ENCODE measurements around the gene PPARD.
"Not testable (repeated sequence)": the region's sequence is repeated elsewhere in the genome, so short reads cannot be mapped to it uniquely, and the experiment has no call there.

Gene PPARD

GRCh38 chr6:35389386-35389785 is 47.0 kb downstream of the PPARD start:
- H3K4me3 Mint-ChIP-seq, H3K9me3 Mint-ChIP-seq, H3K27ac Mint-ChIP-seq, H3K27me3 Mint-ChIP-seq, DNase-seq: not testable (repeated sequence)
- H3K4me1 Mint-ChIP-seq = peaks cover 46% of the 10 kb centered on the region
- CTCF ChIA-PET = interaction anchor here (1.6 kb wide), 1 partner anchor 26 kb away, joined by 4 read pairs; no protein-coding TSS in a partner anchor
- H3K36me3 Mint-ChIP-seq = peaks cover 13% of the 10 kb centered on the region

DNA sequence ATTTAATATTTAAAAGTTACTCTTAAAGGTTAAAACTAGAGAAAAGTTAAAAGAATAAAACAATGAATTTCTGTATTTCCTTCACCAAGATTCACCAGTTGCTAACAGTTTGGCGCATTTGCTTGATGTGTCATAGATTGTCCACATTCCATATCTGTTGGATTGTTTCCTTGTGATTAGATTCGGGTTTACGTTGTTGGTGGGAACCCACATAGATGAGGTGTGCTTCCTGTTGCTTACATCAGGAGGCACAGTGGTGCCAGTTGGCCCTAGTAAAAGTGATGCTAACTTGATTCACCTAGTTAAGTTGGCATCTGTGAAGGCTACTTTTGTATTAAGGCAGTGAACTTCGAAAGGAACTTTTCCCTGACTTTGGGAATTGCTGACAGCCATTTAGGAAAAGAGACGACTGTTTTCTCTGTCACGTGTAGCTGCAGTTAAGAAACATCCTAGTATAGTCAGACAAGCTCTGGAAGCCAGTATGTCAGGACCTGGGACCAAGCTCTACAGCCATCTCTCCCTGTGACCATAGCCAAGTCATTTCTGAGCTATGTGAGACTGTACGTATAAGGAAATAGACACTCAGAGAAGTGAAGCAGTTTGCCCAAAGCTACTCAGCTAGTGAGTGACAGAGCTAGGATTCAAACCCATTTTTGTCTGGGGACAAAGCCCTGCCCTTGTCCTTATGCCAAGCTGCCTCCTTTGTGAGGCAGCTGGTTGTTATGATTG is 49.0 kb downstream of the PPARD start:
- Mint-ChIP-seq H3K4me1 (peaks cover 48% of the 10 kb centered on the region), H3K9me3 (no peaks in the 10 kb centered on the region), H3K27ac (no peak overlapping the region), H3K4me3 (no peak overlapping the region), H3K27me3 (no peaks in the 10 kb centered on the region), H3K36me3 (peaks cover 8% of the 10 kb centered on the region)
- CTCF ChIA-PET = interaction anchor here (0.8 to 0.9 kb wide), 2 partner anchors 30 to 58 kb away, joined by 3 to 6 read pairs; no protein-coding TSS in a partner anchor
- DNase-seq = no peak

DNA sequence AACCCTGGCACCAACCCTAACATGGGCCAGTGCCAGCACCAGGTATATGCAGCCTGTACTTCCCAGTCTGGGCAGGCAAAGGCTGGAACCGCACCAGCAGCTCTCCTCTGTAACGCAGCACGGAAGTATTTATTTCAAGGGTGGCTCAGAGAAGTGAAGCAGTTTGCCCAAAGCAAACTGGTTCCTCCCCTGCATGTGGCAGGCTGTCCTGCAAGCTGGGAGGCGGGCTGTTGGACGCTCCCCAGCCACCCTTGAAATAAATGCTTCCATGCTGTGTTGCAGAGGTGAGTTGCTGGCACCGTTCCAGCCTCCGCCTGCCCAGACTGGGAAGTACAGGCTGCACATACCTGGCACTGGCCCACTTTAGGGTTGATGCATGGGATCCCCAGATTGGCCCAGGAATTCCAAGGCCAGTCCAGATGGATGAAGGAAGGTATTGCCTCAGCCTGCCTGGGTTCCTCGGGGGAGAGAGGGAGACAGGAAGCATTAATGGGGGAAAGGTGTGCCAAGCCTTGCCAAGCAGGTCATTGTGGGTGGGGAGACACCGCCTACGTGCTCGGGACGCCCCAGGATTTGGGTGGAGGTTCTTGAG is 49.8 kb downstream of the PPARD start:
- no peak overlapping the region for H3K4me3 Mint-ChIP-seq
- no peak for DNase-seq
- H3K9me3 Mint-ChIP-seq = no peaks in the 10 kb centered on the region
- peaks cover 7% of the 10 kb centered on the region for H3K36me3 Mint-ChIP-seq
- no peak overlapping the region for H3K27ac Mint-ChIP-seq
- peaks cover 47% of the 10 kb centered on the region for H3K4me1 Mint-ChIP-seq
- H3K27me3 Mint-ChIP-seq = no peaks in the 10 kb centered on the region
- CTCF ChIA-PET = interaction anchor here (0.8 to 1.2 kb wide), 3 partner anchors 28 to 57 kb away, joined by 3 to 6 read pairs (median 3); no protein-coding TSS in a partner anchor

GRCh38 chr6:35392773-35393672 is 50.7 kb downstream of the PPARD start:
- DNase-seq = no peak
- peak overlapping the region; percentile 89 for H3K27ac Mint-ChIP-seq

GRCh38 chr6:35396991-35397390 is 54.6 kb downstream of the PPARD start:
- CTCF ChIA-PET = no interaction called here
- Mint-ChIP-seq H3K4me1 (peaks cover 31% of the 10 kb centered on the region), H3K36me3 (peaks cover 6% of the 10 kb centered on the region), H3K9me3 (no peaks in the 10 kb centered on the region), H3K27ac (no peak overlapping the region), H3K27me3 (no peaks in the 10 kb centered on the region), H3K4me3 (no peak overlapping the region)
- no peak for DNase-seq

More at GRCh38 chr6:35392773-35393672, 50.7 kb downstream of the PPARD start:
- peaks cover 9% of the 10 kb centered on the region for H3K36me3 Mint-ChIP-seq
- CTCF ChIA-PET = interaction anchor here (1.0 to 1.2 kb wide), 3 partner anchors 11 to 56 kb away, joined by 3 to 4 read pairs (median 3); no protein-coding TSS in a partner anchor
- H3K4me3 Mint-ChIP-seq = no peak overlapping the region
- peaks cover 45% of the 10 kb centered on the region for H3K4me1 Mint-ChIP-seq
- H3K27me3 Mint-ChIP-seq = no peaks in the 10 kb centered on the region
- no peaks in the 10 kb centered on the region for H3K9me3 Mint-ChIP-seq

- H3K9me3 Mint-ChIP-seq = no peaks in the 10 kb centered on the region
- H3K36me3 Mint-ChIP-seq = peaks cover 4% of the 10 kb centered on the region
- H3K27ac Mint-ChIP-seq = no peak overlapping the region
- H3K27me3 Mint-ChIP-seq = no peaks in the 10 kb centered on the region
- no peak overlapping the region for H3K4me3 Mint-ChIP-seq
- peaks cover 25% of the 10 kb centered on the region for H3K4me1 Mint-ChIP-seq
- CTCF ChIA-PET = no interaction called here
- no peak for DNase-seq
Observed at GRCh38 chr6:35397806-35398418, 55.6 kb downstream of the PPARD start.

DNA sequence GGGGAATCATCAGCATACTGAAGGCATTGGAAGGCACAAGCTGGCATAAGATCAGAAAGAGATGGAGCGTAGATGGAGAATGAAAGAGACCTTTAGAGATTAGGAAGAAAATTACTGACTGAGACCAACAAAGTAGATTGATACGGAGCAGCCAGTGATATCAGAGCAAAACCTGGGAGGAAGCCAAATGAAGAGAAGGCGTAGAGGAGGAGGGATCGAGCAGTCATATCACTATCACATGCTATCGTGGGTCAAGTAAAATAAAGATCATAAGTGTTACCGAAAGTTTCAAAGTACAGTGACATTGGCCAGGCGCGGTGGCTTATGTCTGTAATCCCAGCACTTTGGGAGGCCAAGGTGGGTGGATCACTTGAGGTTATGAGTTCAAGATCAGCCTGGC is 56.2 kb downstream of the PPARD start:
- Mint-ChIP-seq H3K27ac (no peak overlapping the region), H3K4me1 (peaks cover 20% of the 10 kb centered on the region), H3K27me3 (no peaks in the 10 kb centered on the region), H3K36me3 (peaks cover 4% of the 10 kb centered on the region), H3K4me3 (no peak overlapping the region), H3K9me3 (no peaks in the 10 kb centered on the region)
- CTCF ChIA-PET = no interaction called here
- DNase-seq = peak; percentile 8

DNA sequence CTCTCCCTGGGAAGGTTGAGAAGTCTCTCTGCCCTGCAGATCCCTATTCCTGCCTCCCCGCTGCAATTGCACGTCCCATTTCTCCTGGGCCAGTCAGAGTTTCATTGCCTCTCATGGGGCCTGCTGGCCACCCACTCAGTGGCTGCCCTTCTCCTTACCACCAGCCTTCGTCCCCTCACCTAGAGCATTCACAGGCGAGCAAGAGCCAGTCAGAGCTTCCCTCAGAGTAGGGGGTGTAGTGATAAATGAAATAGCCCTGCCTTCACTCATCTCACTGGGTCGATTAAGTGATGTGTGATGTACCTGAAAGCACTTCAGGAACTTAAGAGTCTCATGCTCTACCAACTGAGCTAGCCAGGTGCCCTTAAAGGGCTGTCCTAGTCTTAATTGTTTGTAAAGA is 57.8 kb downstream of the PPARD start:
- CTCF ChIA-PET = no interaction called here
- no peaks in the 10 kb centered on the region for H3K27me3 Mint-ChIP-seq
- H3K27ac Mint-ChIP-seq = no peak overlapping the region

DNA sequence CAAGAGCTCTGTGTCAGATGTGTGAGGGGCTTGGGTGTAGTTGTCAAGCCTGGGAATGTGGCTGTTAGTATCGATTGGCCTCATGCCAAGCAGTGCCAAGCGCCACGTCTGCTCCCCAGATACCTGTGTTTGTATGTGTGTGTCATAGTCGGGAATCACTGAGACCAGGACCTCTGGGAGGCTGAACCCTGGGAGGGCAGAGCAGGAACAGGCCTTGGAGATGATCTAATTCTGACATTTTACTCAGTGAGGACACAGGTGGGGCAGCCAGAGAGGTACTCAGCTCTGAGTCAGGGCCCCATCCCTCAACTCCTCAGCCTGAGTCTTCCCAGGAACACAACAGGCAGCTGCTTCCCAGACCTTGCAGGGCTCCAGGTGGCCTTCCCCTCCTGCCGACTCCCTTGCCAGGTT is 58.5 kb downstream of the PPARD start:
- peak; percentile 14 for DNase-seq
- no peak overlapping the region for H3K27ac Mint-ChIP-seq
- CTCF ChIA-PET = no interaction called here
- no peaks in the 10 kb centered on the region for H3K27me3 Mint-ChIP-seq
- peaks cover 5% of the 10 kb centered on the region for H3K4me1 Mint-ChIP-seq
- no peaks in the 10 kb centered on the region for H3K9me3 Mint-ChIP-seq
- no peak overlapping the region for H3K4me3 Mint-ChIP-seq
- peaks cover 4% of the 10 kb centered on the region for H3K36me3 Mint-ChIP-seq

More for the DNA sequence above, 57.8 kb downstream of the PPARD start:
- peaks cover 5% of the 10 kb centered on the region for H3K4me1 Mint-ChIP-seq
- H3K36me3 Mint-ChIP-seq = peaks cover 4% of the 10 kb centered on the region
- DNase-seq = no peak
- H3K9me3 Mint-ChIP-seq = no peaks in the 10 kb centered on the region
- no peak overlapping the region for H3K4me3 Mint-ChIP-seq

GRCh38 chr6:35401514-35401913 is 59.2 kb downstream of the PPARD start:
- H3K36me3 Mint-ChIP-seq = peaks cover 4% of the 10 kb centered on the region
- H3K27me3 Mint-ChIP-seq = no peaks in the 10 kb centered on the region
- H3K9me3 Mint-ChIP-seq = no peaks in the 10 kb centered on the region
- H3K4me1 Mint-ChIP-seq = peaks cover 6% of the 10 kb centered on the region
- peak overlapping the region; percentile 12 for H3K27ac Mint-ChIP-seq
- CTCF ChIA-PET = no interaction called here
- no peak overlapping the region for H3K4me3 Mint-ChIP-seq
- DNase-seq = no peak

- no peaks in the 10 kb centered on the region for H3K27me3 Mint-ChIP-seq
- peaks cover 4% of the 10 kb centered on the region for H3K36me3 Mint-ChIP-seq
- H3K9me3 Mint-ChIP-seq = no peaks in the 10 kb centered on the region
- peak overlapping the region; percentile 15 for H3K27ac Mint-ChIP-seq
- H3K4me3 Mint-ChIP-seq = no peak overlapping the region
- CTCF ChIA-PET = no interaction called here
- H3K4me1 Mint-ChIP-seq = peaks cover 6% of the 10 kb centered on the region
- DNase-seq = no peak
Observed at GRCh38 chr6:35402136-35402855, 59.9 kb downstream of the PPARD start.

DNA sequence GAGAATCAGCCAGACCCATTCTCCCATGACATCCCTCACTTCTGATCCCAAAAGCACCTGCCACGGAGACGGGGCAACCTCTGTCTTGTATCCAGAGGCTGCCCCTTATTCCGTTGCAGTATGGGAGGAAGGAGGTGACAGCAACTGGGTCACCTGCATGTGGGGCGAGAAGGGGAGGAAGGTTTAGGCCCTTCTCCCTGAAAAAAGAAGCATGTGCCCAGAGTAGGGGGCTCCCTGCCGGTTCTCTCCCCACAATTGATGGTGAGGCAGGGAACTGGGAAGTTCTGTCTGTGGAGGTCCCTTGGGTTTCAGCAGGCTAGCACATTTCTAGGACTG is 60.5 kb downstream of the PPARD start:
- no peak for DNase-seq
- no peaks in the 10 kb centered on the region for H3K9me3 Mint-ChIP-seq
- CTCF ChIA-PET = no interaction called here
- H3K27me3 Mint-ChIP-seq = no peaks in the 10 kb centered on the region
- no peaks in the 10 kb centered on the region for H3K36me3 Mint-ChIP-seq
- no peak overlapping the region for H3K27ac Mint-ChIP-seq
- H3K4me1 Mint-ChIP-seq = peaks cover 6% of the 10 kb centered on the region
- H3K4me3 Mint-ChIP-seq = no peak overlapping the region

DNA sequence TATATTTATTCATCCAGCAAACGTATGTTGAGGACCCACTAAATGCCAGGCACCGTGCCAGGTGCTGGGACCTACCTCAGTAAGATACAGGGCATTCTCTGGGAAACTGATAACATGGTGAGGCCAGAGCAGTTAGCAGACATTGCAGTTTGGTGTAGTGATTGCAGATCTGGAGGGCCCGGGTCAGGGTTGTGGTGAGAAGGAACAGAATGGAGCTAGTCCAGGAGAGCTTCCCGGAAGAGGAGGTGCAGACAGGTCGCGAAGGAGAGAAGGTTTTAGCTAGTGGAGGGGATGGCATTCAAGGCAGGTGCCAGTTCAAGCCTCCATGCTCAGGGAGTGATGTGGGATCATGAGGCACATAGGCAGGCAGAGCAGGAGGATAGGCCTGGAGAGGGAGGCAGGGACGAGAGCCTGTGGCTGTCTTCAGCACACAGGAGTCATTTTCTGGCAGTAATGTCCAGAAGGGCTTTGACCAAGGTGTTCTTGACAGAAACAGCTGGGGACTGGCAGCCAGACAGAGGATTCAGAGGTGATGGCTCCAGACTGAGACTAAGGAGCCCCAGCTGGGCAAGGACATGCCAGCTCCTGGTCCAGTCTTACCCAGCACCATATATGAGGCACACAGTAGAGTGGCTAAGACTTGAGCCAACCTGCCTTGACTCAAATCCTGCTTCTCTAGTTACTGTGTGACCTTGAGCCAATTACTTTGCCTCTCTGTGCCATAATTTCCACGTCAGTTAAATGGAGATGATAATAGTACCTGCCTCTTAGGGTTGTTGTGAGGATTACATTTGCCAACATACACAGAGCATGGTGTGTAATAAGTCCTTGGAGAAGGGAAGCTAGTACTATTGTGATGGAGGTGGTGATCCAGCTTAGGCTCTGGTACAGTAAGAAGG is 61.4 kb downstream of the PPARD start:
- CTCF ChIA-PET = interaction anchor here (0.6 to 1.2 kb wide), 3 partner anchors 10 to 738 kb away, joined by 3 to 4 read pairs (median 3); no protein-coding TSS in a partner anchor
- Mint-ChIP-seq H3K27me3 (no peaks in the 10 kb centered on the region), H3K9me3 (no peaks in the 10 kb centered on the region)

More for the DNA sequence above, 61.4 kb downstream of the PPARD start:
- no peak for DNase-seq
- Mint-ChIP-seq H3K4me1 (peaks cover 6% of the 10 kb centered on the region), H3K36me3 (no peaks in the 10 kb centered on the region), H3K4me3 (no peak overlapping the region), H3K27ac (peak overlapping the region; percentile 9)
